Measurements from ENCODE around the gene EHMT1.

- TF ChIP-seq RARB (CRISPR knock-in tag; IDR thresholded peaks at IDR 0.05) (no peak), CSDC2 (CRISPR knock-in tag; IDR thresholded peaks at IDR 0.05) (no peak), ZNF565 (CRISPR knock-in tag; conservative IDR thresholded peaks at IDR 0.05; ENCODE audit: low read depth) (no peak), TSHZ2 (CRISPR knock-in tag; IDR thresholded peaks at IDR 0.05) (no peak), ESRRG (CRISPR knock-in tag; IDR thresholded peaks at IDR 0.05) (no peak), ARNTL (CRISPR knock-in tag; IDR thresholded peaks at IDR 0.05; ENCODE audit: borderline replicate concordance, low read depth) (no peak), GLIS3 (CRISPR knock-in tag; IDR thresholded peaks at IDR 0.05) (no peak), PATZ1 (CRISPR knock-in tag; IDR thresholded peaks at IDR 0.05; ENCODE audit: borderline replicate concordance) (no peak), ZFP3 (CRISPR knock-in tag; IDR thresholded peaks at IDR 0.05) (no peak), BACH2 (CRISPR knock-in tag; IDR thresholded peaks at IDR 0.05; ENCODE audit: borderline replicate concordance) (no peak)
These were observed 263.7 kb downstream of the EHMT1 start for GRCh38 chr9:137882506-137882821.
